ENCODE data around the gene HADH.

The HADH gene

DNA sequence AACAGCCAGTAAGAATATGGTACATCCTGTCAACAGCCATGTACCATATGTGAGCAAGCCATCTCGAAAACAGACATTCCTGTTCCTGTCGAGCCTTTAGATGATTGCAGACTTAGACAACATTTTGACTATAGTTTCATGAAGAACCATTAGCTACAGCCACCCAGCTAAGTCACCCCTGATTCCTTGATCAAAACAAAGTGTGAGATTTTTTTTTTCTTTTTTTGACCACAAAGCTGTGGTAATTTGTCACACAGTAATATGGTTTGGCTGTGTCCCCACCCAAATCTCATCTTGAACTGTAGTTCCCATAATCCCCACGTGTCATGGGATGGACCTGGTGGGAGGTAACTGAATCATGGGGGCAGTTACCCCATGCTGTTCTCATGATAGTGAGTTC is 15.2 kb upstream of the HADH start:
- TF ChIP-seq, protein P1, sequence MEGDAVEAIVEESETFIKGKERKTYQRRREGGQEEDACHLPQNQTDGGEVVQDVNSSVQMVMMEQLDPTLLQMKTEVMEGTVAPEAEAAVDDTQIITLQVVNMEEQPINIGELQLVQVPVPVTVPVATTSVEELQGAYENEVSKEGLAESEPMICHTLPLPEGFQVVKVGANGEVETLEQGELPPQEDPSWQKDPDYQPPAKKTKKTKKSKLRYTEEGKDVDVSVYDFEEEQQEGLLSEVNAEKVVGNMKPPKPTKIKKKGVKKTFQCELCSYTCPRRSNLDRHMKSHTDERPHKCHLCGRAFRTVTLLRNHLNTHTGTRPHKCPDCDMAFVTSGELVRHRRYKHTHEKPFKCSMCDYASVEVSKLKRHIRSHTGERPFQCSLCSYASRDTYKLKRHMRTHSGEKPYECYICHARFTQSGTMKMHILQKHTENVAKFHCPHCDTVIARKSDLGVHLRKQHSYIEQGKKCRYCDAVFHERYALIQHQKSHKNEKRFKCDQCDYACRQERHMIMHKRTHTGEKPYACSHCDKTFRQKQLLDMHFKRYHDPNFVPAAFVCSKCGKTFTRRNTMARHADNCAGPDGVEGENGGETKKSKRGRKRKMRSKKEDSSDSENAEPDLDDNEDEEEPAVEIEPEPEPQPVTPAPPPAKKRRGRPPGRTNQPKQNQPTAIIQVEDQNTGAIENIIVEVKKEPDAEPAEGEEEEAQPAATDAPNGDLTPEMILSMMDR (IDR thresholded peaks at IDR 0.05), result no peak
- H3K27ac ChIP-seq, result no peak overlapping the region

DNA sequence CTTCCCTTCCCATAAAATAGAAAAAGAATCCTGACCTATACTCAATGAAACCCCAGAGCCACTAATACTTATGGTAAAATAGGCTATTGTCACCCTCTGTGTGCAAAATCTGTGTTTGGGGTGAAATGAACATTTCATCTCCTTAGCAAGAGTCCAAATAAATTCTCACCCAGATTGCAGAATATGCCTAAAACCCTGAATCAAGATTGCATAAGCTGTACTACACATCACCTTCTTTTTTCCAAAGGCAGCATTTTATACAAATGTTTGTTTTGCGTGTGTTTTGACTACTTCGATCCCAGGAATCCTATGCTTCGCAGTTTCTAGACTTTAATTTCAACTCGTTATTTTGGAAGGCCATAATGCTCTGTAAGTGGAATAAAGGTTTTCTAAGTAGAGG is 12.2 kb upstream of the HADH start:
- H3K36me3 ChIP-seq (ENCODE audit: control insufficient read depth, insufficient read depth, low read length), result no peaks in the 10 kb centered on the region
- H3K27ac ChIP-seq, result no peak overlapping the region
- H3K4me1 ChIP-seq, result no peaks in the 10 kb centered on the region
- H3K9ac ChIP-seq, result no peak overlapping the region
- no peak overlapping the region for H2AFZ ChIP-seq
- no peak overlapping the region for H3K4me2 ChIP-seq (ENCODE audit: low read length)
- no peaks in the 10 kb centered on the region for H3K79me2 ChIP-seq
- TF ChIP-seq, protein P1 (IDR thresholded peaks at IDR 0.05), result no peak
- no peaks in the 10 kb centered on the region for H3K9me3 ChIP-seq (ENCODE audit: control insufficient read depth, low read length)
- no peaks in the 10 kb centered on the region for H3K27me3 ChIP-seq (ENCODE audit: control insufficient read depth, insufficient read depth, low read length)
- H3K4me3 ChIP-seq (ENCODE audit: low read depth, low read length), result no peak overlapping the region

More for the DNA sequence above, 15.2 kb upstream of the HADH start:
- Histone ChIP-seq H3K4me2 (ENCODE audit: low read length) (no peak overlapping the region), H3K79me2 (no peaks in the 10 kb centered on the region), H3K36me3 (ENCODE audit: control insufficient read depth, insufficient read depth, low read length) (no peaks in the 10 kb centered on the region), H3K9ac (no peak overlapping the region), H3K9me3 (ENCODE audit: control insufficient read depth, low read length) (no peaks in the 10 kb centered on the region), H3K4me3 (ENCODE audit: low read depth, low read length) (no peak overlapping the region), H3K27me3 (ENCODE audit: control insufficient read depth, insufficient read depth, low read length) (no peaks in the 10 kb centered on the region), H2AFZ (no peak overlapping the region), H3K4me1 (no peaks in the 10 kb centered on the region)

DNA sequence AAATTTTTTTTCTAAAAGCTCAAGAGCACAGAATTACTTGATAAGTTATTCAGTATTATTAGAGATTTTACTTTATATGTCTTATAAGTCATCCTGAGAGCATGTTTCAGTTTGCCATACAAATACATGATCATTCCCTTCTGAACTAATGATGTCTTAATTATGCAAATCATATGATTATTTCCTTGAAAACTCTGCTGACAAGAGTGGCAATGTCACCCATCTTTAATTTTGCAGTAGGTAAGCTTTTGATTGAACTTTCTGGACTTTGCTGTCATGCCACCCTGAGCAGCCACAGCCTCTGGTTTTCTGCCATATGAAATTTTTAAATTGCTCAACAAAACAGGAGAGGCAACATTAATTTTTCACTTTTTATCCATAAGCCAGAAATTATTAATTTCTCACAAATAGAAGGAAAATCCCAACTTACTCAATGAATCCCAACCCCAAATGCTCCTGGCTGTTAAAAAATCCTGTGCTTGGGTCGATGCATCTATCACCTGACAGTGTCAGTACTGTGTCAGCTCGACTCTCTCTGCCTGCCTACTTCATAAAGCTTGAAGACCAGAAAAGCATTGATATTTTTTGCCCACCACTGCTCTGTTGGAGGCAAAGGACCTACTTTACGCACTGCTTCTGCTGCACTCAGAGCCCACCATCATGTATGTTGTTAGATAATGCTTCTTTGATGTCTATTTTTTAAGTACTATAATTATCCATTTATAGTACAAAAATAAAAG is 11.6 kb upstream of the HADH start:
- H3K9me3 ChIP-seq (ENCODE audit: control insufficient read depth, low read length), result no peaks in the 10 kb centered on the region
- no peak overlapping the region for H3K4me2 ChIP-seq (ENCODE audit: low read length)
- no peaks in the 10 kb centered on the region for H3K27me3 ChIP-seq (ENCODE audit: control insufficient read depth, insufficient read depth, low read length)
- no peak overlapping the region for H3K27ac ChIP-seq
- H3K36me3 ChIP-seq (ENCODE audit: control insufficient read depth, insufficient read depth, low read length), result no peaks in the 10 kb centered on the region
- H3K9ac ChIP-seq, result no peak overlapping the region
- H2AFZ ChIP-seq, result no peak overlapping the region
- H3K4me3 ChIP-seq (ENCODE audit: low read depth, low read length), result no peak overlapping the region
- no peaks in the 10 kb centered on the region for H3K4me1 ChIP-seq
- TF ChIP-seq, protein P1 (IDR thresholded peaks at IDR 0.05), result no peak
- H3K79me2 ChIP-seq, result no peaks in the 10 kb centered on the region

DNA sequence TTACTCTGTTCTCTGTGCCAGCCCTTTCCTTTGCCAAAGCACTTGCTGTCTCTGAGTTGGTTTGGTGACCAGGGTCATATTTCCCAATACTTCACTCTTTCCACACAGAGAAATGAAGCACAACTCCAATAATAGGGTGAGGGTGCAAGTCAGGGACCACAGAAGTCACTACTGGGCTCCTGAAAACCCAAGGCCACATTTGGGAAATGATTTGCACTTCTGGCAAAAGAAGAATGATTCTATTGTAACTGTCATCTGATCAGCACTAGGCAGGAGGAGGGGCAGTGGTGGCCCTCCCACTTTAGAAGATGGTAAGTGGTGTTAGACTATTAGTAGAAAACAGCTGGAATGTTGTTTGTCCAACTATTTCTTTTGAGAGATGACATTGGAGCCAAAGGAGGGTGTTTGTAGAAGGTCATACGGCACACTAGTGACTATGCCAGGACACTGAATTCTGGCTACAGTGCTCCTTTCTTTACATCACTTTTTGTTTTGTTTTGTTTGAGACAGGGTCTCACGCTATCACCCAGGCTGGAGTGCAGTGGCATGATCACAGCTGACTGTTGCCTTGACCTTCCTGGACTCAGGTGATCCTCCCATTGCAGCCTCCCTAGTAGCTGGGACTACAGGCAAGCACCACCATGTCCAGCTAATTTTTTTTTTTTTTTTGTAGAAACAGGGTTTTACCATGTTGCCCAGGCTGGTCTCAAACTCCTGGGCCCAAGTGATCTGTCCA is 10.8 kb upstream of the HADH start:
- Histone ChIP-seq H3K27me3 (ENCODE audit: control insufficient read depth, insufficient read depth, low read length) (no peaks in the 10 kb centered on the region), H3K36me3 (ENCODE audit: control insufficient read depth, insufficient read depth, low read length) (no peaks in the 10 kb centered on the region), H3K9ac (no peak overlapping the region), H3K79me2 (no peaks in the 10 kb centered on the region), H3K4me2 (ENCODE audit: low read length) (no peak overlapping the region), H3K27ac (no peak overlapping the region), H3K9me3 (ENCODE audit: control insufficient read depth, low read length) (no peaks in the 10 kb centered on the region), H2AFZ (no peak overlapping the region), H3K4me1 (no peaks in the 10 kb centered on the region), H3K4me3 (ENCODE audit: low read depth, low read length) (no peak overlapping the region)
- TF ChIP-seq, protein P1 (IDR thresholded peaks at IDR 0.05), result no peak
